Fibroblast of mammary gland (primary cell): ENCODE data around the gene TACC2.

Source experiments
- DNase-seq: peaks from one replicate; pipeline ENCODE4 v3.0.0-alpha.2; 2010; ENCODE audit warnings: low read depth
- H3K4me3 ChIP-seq: 2 replicates; pipeline ENCODE4 v1.5.1; 2011; ENCODE audit warnings: low read depth, mild to moderate bottlenecking, low read length, moderate library complexity; ENCODE audit not compliant: control insufficient read depth
- CTCF ChIP-seq: conservative IDR thresholded peaks from 2 replicates; pipeline ENCODE4 v1.5.1; 2011; ENCODE audit warnings: low read depth, low read length, inconsistent platforms; ENCODE audit not compliant: control insufficient read depth, insufficient read depth

The TACC2 gene

GRCh38 chr10:122208571-122209430 lies 219.8 kb downstream of the TACC2 start:
- H3K4me3 ChIP-seq = no peak overlapping the region
- no peak for TF ChIP-seq CTCF
- no peak for DNase-seq

- TF ChIP-seq CTCF = no peak
- no peak overlapping the region for H3K4me3 ChIP-seq
- no peak for DNase-seq
These were observed 221.7 kb downstream of the TACC2 start for GRCh38 chr10:122210481-122211265.

- no peak for DNase-seq
- TF ChIP-seq CTCF = no peak
- H3K4me3 ChIP-seq = no peak overlapping the region
These were observed 224.4 kb downstream of the TACC2 start for GRCh38 chr10:122213364-122213763.

- TF ChIP-seq CTCF = no peak
- no peak overlapping the region for H3K4me3 ChIP-seq
- no peak for DNase-seq
These were observed 224.8 kb downstream of the TACC2 start for GRCh38 chr10:122213766-122214165.

GRCh38 chr10:122216047-122216446 lies 227.1 kb downstream of the TACC2 start:
- no peak for TF ChIP-seq CTCF
- no peak for DNase-seq
- no peak overlapping the region for H3K4me3 ChIP-seq

- TF ChIP-seq CTCF = no peak
- no peak overlapping the region for H3K4me3 ChIP-seq
These were observed 230.4 kb downstream of the TACC2 start for GRCh38 chr10:122219340-122219739.

More at GRCh38 chr10:122219340-122219739, 230.4 kb downstream of the TACC2 start:
- no peak for DNase-seq
